HG03521 (cell line): ENCODE results near the gene MEF2B.

ENCODE experiments used
- ATAC-seq: cut with Tn5 transposase; IDR thresholded peaks from one replicate; pipeline ENCODE4 v1.9.1; 2021; ENCODE audit warnings: mild to moderate bottlenecking, moderate library complexity; ENCODE audit not compliant: unreplicated experiment

Gene MEF2B

GRCh38 chr19:19170053-19170872 is at the start of gene MEF2B:
MEF2B (minus strand) TSS chr19:19170263; CDS start chr19:19150735, 19,528 bp downstream.
- peak; percentile 85 for ATAC-seq

- ATAC-seq, result no peak
These were observed 48.8 kb upstream of the MEF2B start for GRCh38 chr19:19218911-19219310.

- no peak for ATAC-seq
These were observed 47.0 kb upstream of the MEF2B start for GRCh38 chr19:19217099-19217498.

- no peak for ATAC-seq
These were observed 45.7 kb upstream of the MEF2B start for GRCh38 chr19:19215792-19216191.

GRCh38 chr19:19214892-19215291 is 44.8 kb upstream of the MEF2B start:
- no peak for ATAC-seq

- ATAC-seq, result no peak
These were observed 44.1 kb upstream of the MEF2B start for GRCh38 chr19:19214159-19214490.

GRCh38 chr19:19213426-19214158 is 43.5 kb upstream of the MEF2B start:
- ATAC-seq, result no peak

- ATAC-seq, result no peak
These were observed 42.9 kb upstream of the MEF2B start for GRCh38 chr19:19212916-19213315.

GRCh38 chr19:19211499-19212420 is 41.7 kb upstream of the MEF2B start, which contains the start of gene NCAN:
NCAN (plus strand) TSS chr19:19211958; CDS start chr19:19216954, 4,996 bp downstream.
- no peak for ATAC-seq

- no peak for ATAC-seq
These were observed 39.3 kb upstream of the MEF2B start for GRCh38 chr19:19209372-19209771.

GRCh38 chr19:19207637-19208572 is 37.8 kb upstream of the MEF2B start:
- no peak for ATAC-seq

GRCh38 chr19:19206938-19207337 is 36.9 kb upstream of the MEF2B start:
- no peak for ATAC-seq

- ATAC-seq, result no peak
These were observed 35.6 kb upstream of the MEF2B start for GRCh38 chr19:19205416-19206410.

- ATAC-seq, result no peak
These were observed 34.1 kb upstream of the MEF2B start for GRCh38 chr19:19204181-19204580.

- peak; percentile 57 for ATAC-seq
These were observed 33.2 kb upstream of the MEF2B start, which contains the start of gene NR2C2AP for GRCh38 chr19:19203012-19203856. NR2C2AP (minus strand) TSS chr19:19203414; CDS start chr19:19203060, 354 bp downstream.

- ATAC-seq, result peak; percentile 13
These were observed 32.6 kb upstream of the MEF2B start for GRCh38 chr19:19202707-19203011.

- ATAC-seq, result no peak
These were observed 31.9 kb upstream of the MEF2B start for GRCh38 chr19:19201697-19202630.
